NOMO-1 (cell line): ENCODE results near the gene FAM83D.
"Not testable (repeated sequence)": the region's sequence is repeated elsewhere in the genome, so short reads cannot be mapped to it uniquely, and the experiment has no call there.

Experiments
- DNase-seq, 2 experiments: peaks; one replicate each; lab custom pipeline; 2025; ENCODE audit not compliant: unreplicated experiment in 2 of 2; lab: John Stamatoyannopoulos, UW

The FAM83D gene

GRCh38 chr20:38932457-38933120 lies 6.4 kb downstream of the FAM83D start:
- DNase-seq, result no peak

- DNase-seq, result no peak
Measured at GRCh38 chr20:38934530-38934929, 8.3 kb downstream of the FAM83D start.

GRCh38 chr20:38935285-38935684 lies 9.1 kb downstream of the FAM83D start:
- DNase-seq, result no peak

GRCh38 chr20:38935967-38936407 lies 9.8 kb downstream of the FAM83D start:
- DNase-seq, result no peak

- DNase-seq, result no peak
Measured at GRCh38 chr20:38937000-38937399, 10.8 kb downstream of the FAM83D start.

- DNase-seq, result no peak
Measured at GRCh38 chr20:38937978-38938473, 11.8 kb downstream of the FAM83D start.

GRCh38 chr20:38939686-38940085 lies 13.5 kb downstream of the FAM83D start:
- no peak for DNase-seq

- no peak for DNase-seq
Measured at GRCh38 chr20:38940644-38941043, 14.4 kb downstream of the FAM83D start.

GRCh38 chr20:38941726-38942389 lies 15.6 kb downstream of the FAM83D start:
- no peak for DNase-seq

- DNase-seq, result no peak
Measured at GRCh38 chr20:38945012-38945411, 18.8 kb downstream of the FAM83D start.

- no peak for DNase-seq
Measured at GRCh38 chr20:38946836-38947235, 20.6 kb downstream of the FAM83D start.

GRCh38 chr20:38947931-38948362 lies 21.7 kb downstream of the FAM83D start:
- DNase-seq, result no peak

- no peak for DNase-seq
Measured at GRCh38 chr20:38950254-38950653, 24.0 kb downstream of the FAM83D start.

- DNase-seq, result no peak
Measured at GRCh38 chr20:38951611-38952010, 25.4 kb downstream of the FAM83D start.

GRCh38 chr20:38952153-38952552 lies 25.9 kb downstream of the FAM83D start:
- DNase-seq, result no peak

- DNase-seq, result no peak
Measured at GRCh38 chr20:38953630-38954340, 27.6 kb downstream of the FAM83D start.

- DNase-seq, result no peak
Measured at GRCh38 chr20:38957235-38957876, 31.1 kb downstream of the FAM83D start.

GRCh38 chr20:38957915-38958485 lies 31.8 kb downstream of the FAM83D start:
- no peak for DNase-seq

GRCh38 chr20:38960187-38960687 lies 34.0 kb downstream of the FAM83D start:
- not testable (repeated sequence) for DNase-seq

- DNase-seq, result peak; percentile 22 to 72
Measured at GRCh38 chr20:38961530-38962043, 35.4 kb downstream of the FAM83D start.
